Stomach (tissue), 4 donors: Measurements from ENCODE around the gene CDK9.
A peak's percentile ranks its signal among the peaks of the same experiment; 100 is the strongest.

Experiments used
- CTCF ChIP-seq, 7 experiments: fragments of 450-650 bp in 4 of 7; fragments of 200-600 bp in 3 of 7; sonication (generic) in 3 of 7; IDR thresholded peaks; one replicate each; pipeline ENCODE4 v1.5.1; 2016 to 2019; ENCODE audit warnings: antibody characterized with exemption in 7 of 7, control low read depth in 2 of 7, mild to moderate bottlenecking in 1 of 7
- POLR2A ChIP-seq, 4 donors: fragments of 450-650 bp; IDR thresholded peaks; one replicate each; pipeline ENCODE4 v1.6.1; 2016; ENCODE audit warnings: antibody characterized with exemption in 4 of 4, control low read depth in 2 of 4, mild to moderate bottlenecking in 1 of 4, moderate library complexity in 1 of 4
- POLR2AphosphoS5 ChIP-seq, 3 donors: sonication (generic); formaldehyde crosslinking; IDR thresholded peaks; one replicate each; pipeline ENCODE4 v1.6.1; 2016; ENCODE audit warnings: antibody characterized with exemption in 3 of 3

GRCh38 chr9:127796225-127796813, 10.5 kb downstream of the CDK9 start:
- TF ChIP-seq CTCF (IDR thresholded peaks at IDR 0.05) (no peak), POLR2AphosphoS5 (IDR thresholded peaks at IDR 0.05) (peak in 1 of 3 donors; percentile 14), POLR2A (IDR thresholded peaks at IDR 0.05) (no peak)
